CD4-positive, alpha-beta T cell treated with Interleukin-15 for 1 hour (primary cell): ENCODE results near the gene KIAA1549.

Experiments used
- DNase-seq: peaks from one replicate; pipeline ENCODE4 v3.0.0-alpha.2; 2020

KIAA1549 gene

DNA sequence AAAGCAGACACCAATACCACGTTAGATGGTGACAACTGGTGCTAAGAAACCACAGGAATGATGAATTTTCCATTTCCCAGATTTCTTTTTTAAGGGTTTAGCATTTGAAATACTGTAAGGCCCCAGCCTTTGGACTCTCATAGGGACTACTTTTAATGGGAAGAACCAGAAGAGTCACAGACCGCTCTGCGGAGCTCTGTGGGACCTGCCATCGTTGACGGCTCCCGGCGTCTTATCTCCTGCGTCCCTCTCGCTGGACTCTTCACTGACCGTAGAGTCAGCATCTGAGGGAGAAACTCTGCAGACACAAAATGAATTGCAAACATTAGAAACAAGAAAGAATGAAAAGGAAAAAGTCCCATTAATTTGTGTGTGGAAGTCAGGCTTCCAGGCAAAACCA lies 101.8 kb downstream of the KIAA1549 start:
- DNase-seq = no peak

DNA sequence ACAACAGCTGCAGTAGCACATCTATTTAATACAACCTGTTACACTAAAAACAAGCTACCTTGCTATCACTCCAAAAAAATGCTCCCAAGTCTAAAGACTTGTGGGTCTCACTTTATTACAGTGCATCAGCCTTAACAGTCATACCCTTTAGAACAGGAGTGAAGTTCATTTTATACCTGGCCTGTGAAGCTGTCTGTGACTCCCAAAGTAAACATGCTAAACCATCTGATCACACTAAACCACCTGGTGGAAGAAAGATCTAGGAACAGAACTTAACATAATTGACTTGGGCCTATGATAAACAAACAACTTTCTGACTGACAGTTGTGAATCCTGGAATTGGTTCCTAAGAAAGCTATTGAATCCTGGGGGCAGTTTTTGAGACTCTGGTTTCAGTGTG lies 102.3 kb downstream of the KIAA1549 start:
- DNase-seq = no peak

DNA sequence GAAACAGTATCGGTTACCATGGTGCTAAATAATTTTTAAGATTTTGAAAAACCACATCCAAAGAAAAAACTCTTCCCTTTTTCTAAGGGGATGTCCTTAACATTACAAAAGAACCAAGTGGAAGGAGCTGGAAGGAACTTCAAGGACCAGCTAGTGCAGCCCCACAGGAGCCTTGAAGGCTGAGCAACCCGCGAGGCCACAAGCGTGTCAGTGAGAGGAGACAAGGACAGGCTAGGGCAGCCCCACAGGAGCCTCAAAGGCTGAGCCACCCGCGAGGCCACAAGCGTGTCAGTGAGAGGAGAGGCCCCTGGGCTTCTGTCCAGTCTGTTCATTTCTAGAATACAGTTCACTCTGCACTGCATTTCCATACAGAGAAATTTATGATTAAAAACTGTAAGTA lies 103.1 kb downstream of the KIAA1549 start:
- DNase-seq = no peak

DNA sequence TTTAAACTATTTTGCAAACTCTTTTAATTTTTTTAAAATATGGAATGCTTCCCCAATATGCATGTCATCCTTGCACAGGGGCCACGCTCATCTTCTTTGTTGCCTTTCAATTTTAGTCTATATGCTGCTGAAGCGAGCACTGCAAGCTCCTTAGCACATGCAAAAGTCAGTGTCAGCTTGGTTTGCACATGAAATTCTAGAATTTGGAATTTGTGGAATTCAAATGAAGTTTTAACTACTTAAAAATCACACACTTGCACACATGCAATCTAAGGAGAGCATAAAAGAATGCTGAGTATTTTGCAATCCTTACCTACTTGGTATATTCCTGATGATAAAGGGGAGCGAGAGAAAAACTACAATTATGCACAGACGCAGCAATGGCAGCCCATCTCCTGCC lies 104.9 kb downstream of the KIAA1549 start:
- DNase-seq = no peak

DNA sequence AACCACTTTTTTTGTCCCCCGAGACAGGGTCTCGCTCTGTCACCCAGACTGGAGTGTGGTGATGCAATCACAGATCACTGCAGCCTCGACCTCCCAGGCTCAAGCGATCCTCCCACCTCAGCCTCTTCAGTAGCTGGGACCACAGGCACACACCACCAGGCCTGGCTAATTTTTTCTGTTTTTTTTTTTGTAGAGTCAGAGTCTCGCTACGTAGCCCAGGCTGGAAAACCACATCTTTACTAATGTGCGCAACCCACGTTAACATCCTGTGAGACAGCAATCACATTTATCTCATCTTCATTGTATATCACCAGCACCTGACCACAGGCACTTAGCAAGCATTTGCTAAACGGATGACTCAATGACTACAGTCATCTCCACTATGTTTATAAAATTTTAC lies 105.4 kb downstream of the KIAA1549 start:
- DNase-seq = peak; percentile 55

DNA sequence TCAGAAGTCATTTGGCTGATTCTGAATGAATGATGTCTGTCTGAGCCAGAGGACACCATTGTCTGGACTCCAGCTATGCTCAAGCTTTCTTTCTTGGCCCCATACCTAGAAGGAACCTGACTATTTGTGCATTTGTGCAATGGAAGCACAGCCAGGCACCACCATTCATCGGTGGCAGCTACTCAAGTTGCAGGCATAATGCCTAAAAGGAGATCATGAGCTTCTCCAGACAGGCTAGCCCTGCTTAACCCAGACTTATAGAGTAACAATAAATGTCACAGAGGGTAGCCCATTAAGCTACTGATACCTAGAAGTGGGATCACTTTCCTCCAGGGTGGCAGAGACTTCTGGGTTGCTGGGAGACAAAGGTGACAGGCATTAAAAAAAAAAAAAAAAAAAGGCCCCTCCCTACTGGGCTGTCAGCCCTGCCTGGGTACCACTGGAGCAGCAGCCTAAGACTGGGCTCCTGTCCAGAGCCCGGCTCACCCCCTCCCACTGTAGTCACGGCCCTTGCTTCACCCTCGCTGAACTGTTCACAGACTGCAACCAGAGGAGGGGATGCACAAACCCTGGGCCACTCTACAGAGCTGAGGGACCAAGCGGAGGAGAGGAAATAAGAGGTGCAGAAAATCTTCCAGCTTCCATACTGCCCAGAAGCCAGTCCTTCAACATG lies 107.8 kb downstream of the KIAA1549 start:
- DNase-seq = no peak

DNA sequence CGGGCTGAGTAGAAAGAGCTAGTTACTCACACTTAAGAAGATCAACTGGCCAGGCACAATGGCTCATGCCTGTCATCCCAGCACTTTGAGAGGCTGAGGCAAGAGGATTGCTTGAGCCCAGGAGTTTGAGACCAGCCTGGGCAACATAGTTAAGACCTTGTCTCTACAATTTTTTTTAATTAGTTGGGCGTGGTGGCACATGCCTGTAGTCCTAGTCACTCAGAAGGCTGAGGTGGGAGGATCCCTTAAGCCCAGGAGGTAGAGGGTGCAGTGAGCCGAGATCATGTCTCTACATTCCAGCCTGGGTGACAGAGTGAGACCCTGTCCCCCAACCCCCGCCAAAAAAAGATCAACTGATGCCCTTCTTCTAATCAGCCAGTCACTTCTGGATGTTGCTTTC lies 108.6 kb downstream of the KIAA1549 start:
- DNase-seq = no peak

DNA sequence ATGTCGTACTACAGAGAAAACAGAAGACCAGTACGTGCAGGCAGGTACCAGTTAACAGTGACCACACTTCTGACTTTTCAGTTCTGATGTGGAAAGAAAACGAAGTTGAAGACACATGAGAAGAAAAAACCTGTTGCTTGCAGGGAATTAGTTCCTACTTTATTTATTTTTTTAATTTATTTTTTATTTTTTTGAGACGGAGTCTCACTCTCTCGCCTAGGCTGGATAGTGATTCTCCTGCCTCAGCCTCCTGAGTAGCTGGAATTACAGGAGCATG lies 109.4 kb downstream of the KIAA1549 start:
- no peak for DNase-seq

DNA sequence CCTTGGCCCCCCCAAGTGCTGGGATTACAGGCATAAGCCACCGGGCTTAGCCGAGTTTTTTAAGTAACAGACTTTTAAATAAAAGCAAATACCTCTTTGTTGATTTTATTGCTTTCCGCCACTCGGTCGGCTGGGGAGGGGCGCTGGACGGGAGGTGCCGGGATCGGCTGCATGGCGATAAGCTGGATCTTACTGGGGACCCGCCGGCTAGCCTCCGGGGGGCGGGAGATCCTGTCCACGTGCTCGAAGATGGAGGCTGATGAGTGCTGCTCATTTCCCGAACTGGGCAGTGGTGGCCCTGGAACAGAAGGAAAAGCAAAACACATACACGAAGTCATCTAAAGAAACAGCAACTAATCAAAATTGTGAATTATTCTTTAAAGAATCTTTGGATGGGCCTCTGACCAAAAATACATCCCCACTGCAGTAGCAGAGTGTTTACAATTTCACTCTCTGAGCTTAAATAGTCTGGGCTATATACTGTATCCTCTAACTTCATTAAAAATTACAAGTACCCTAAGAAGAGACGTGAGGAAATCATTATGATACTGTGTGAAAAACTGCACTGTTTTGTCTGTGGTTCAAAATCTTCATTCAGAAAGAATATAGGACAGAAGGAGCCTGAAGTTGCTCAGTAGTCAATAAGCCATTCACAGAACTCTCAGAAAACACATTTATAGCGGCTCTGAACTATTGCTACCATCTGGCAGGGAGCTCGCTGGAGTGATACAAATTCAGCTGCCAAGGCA lies 110.0 kb downstream of the KIAA1549 start:
- DNase-seq = no peak

DNA sequence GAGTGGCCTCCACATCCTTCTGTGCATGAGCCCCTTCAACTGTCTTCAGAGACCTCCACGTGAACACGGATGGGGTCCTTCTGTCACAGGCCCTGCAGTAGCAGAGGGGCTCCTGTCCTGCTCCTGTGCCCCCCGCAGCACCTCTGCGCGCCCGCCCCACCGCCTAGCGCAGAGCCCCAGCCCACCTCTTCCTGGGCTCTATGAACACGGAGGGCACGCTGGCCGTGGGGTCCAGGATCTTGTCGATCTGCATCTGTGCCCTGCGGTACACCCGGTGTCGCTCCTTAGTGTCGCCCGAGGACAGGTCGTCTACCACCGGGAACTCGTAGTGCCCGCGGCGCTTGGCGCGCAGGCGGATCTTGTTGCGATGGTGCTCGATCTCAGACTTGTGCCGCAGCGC lies 111.8 kb downstream of the KIAA1549 start:
- DNase-seq = no peak

DNA sequence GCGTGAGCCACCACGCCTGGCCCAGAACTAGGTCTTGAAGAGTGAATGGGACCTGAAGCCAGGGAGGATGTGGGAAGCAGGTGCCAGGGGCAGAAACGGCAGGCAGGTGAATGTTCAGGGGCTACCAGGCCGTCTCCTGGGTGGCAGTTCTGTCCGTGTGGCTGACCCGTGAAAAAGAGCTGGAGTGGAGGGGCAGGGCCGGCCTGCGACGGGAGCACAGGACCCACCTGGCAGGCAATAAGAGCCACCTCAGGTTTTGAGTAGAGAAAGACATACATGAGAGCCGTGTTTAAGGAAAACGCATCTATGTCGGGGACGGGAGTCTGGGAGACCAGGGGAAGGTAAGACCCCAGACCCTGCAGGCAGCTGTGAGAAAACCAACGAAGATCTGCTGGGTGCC lies 112.5 kb downstream of the KIAA1549 start:
- DNase-seq = no peak

DNA sequence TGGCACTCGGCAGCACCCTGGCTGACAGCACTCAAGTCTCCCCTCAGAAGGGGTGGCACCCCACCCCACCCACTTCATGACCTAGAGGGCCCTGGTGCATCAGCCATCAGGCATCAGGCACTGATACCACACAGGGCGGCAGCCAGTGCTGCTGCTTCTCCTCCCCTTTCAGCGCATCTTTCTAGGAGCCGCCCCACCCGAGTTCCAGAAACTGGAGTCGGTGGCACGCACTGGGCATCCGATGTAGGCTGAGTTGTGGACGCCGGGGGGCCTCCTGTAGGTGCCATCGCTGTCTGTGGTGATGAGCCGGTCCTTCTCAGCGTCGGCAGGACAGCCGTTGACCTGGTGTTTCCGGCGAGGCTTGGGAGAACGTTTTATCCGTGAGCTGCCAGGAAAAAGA lies 113.4 kb downstream of the KIAA1549 start:
- no peak for DNase-seq

DNA sequence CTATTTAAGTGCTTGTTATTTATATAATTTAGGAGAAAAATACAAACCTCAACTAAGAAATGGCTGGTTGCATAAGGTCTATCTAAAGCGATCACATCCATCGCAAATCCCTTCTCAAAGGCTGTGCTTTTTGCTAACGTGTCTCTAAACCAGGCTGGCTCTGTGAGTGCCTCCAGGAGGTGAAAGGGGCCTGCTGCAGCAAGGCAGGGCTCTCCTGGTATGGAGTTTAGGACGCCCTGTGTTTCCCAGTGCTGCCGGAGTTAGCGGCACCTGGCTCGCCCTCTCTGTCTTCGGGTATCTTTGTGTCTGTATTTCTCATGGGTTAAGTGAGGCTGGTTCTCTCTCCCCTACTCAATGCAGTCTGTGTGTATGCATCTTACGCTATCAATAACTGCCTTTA lies 114.8 kb downstream of the KIAA1549 start:
- no peak for DNase-seq

DNA sequence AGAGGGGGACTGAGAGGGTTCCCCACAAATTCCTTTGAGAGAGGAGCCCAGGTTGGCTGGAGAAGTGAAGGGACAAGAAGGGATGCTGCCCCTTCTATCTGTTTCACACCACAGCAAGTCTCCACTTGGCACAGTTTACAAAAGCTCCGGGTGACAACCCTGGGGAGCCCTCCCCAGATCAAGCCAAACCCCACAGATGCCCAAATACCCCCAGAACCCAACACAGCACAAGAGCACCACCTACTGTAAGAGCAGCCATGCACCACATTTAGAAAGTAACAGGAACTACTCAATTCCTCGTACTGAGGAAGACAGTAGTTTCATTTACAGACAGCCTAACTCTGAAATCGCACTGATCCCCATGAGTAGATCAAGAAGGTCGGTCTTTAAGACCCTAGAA lies 115.3 kb downstream of the KIAA1549 start:
- peak; percentile 19 for DNase-seq

DNA sequence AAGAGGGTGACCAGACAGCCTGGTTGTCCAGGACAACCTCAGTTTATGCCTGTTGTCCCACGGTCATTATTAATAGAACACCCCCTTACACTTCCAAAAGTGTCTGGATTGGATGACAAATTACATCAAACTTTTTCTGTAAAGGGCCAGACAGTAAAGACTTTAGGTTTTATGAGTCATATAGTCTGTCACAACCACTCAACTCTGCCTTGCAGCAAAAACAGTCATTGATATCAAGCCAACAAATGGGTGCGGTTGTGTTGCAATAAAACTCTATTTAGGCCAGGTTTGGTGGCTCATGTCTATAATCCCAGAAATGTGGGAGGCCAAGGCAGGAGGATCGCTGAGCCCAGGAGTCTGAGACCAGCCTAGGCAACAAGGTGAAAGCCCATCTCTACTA lies 116.5 kb downstream of the KIAA1549 start:
- no peak for DNase-seq

DNA sequence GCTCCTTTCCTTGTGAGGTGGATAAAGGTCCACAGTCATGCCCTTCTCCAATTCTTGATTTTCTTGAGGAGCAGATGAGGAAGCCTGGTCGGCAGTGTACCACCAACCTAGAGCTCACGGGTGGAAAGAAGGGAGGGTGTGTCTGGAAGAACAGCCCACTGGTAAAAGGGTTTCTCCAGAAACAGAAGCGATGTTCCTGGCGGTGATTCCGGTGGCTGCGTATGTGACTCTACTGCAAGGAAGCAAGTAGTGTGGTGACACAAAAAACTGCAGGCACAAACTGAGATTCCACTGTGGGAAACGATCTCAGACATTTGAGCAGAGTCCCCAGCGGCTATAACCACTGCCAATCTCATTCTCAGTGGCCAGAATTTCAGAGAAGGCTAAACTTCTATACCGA lies 117.3 kb downstream of the KIAA1549 start:
- DNase-seq = no peak

DNA sequence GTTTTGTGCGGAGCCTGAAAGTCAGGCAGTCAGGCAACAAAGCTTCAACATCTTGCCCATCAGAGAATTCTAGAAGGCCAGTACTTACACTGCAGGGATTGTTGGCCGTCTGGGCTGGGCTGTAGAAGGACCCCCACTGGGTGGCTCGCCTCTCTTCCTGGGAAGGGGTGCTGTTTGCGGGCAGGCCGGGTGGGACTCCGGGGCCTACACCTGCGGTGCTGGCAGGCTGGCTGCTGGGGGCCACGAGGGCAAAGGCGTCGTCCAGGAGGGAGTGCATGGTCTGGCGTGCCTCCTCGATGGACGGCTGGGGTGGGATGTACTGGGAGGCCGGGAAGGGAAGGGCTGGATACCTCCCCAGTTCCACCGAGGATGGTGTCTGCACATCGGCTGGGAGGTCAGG lies 120.1 kb downstream of the KIAA1549 start:
- no peak for DNase-seq

DNA sequence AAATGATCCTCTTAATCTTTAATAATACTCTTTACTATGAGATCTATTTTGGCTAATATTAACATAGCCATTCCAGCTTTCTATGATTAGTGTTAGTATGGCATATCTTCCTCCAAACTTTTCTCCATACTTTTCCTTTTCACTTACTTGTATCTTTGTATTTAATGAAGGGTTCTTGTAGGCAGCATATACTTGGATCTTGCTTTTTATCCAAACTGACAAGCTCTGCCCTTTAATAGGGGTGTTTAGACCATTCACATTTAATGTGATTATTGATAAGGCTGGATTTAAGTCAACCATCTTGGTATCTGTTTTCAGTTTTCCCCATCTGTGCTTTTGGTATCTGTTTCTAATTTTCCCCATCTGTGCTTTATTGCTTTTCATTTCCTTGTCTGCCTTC lies 123.5 kb downstream of the KIAA1549 start:
- no peak for DNase-seq

DNA sequence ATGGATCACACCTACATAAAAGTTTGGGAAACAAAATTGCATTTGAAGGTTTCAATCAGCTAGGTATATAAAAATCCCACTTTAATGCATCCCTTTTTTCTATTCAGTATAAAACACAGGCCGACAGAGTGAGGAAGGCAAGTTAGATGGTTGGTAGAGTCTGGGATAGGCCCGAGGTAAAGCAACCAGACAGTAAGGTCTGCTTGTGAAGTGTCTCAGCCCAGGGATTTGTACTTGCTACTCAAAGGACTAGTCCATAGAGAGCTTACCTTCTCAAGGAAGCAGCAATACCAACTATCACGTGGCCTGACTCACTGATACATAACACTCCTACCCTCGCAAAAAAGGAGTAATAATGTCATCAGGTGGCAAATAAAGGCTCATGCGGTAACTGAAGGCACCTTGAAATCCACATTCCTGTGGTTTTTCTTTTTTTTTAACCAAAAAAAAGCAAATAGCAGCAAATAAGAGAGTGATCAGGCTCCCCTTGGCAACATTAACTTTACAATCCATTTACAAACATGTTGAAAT lies 127.0 kb downstream of the KIAA1549 start:
- DNase-seq = no peak

DNA sequence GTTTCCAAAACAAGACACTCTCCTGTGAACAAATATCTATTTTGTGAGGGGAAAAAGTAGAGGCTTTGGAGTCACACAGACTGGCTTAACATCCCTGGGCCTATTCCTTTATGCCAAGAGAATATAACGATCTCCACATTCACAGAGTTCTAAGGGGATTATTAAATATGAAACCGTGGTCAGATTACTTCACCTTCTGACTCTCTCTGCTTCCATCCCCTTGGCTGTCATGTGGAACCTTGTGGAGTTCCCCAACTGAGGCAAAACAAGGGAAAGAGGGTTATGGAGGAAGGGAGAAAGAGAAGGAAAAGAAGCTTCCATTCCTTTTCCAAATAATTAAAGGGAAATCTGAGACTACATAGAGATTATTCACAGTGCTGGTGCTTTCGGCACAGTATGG lies 127.7 kb downstream of the KIAA1549 start:
- no peak for DNase-seq

DNA sequence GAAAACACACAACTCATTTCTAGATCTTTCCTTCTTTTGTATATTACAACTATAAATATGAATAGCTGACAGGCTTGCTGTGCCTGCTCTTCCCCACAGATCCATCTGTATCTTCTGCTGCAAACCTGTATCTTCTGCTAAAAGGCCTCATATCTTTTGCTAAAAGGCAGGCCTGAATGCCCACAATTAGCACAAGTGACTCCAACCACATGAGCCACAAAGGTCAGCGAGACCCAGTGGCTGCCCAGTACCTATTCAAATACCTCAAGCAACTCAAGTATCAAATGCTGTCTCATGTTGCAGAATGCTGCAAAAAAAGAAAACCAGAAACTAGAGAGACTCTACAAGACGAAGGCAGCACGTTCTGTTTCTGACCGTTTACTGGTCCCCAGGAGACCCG lies 128.7 kb downstream of the KIAA1549 start:
- no peak for DNase-seq

DNA sequence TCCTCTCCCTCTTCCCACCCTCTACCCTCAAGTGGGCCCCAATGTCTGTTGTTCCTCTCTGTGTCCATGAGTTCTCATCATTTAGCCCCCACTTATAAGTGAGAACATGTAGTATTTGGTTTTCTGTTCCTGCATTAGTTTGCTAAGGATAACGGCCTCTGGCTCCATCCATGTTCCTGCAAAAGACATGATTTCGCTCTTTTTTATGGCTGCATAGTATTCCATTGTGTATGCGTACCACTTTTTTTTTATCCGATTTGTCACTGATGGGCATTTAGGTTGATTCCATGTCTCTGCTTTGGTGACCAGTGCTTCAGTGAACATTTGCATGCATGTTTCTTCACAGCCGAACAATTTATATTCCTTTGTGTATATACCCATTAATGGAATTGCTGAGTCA lies 131.5 kb downstream of the KIAA1549 start:
- no peak for DNase-seq

DNA sequence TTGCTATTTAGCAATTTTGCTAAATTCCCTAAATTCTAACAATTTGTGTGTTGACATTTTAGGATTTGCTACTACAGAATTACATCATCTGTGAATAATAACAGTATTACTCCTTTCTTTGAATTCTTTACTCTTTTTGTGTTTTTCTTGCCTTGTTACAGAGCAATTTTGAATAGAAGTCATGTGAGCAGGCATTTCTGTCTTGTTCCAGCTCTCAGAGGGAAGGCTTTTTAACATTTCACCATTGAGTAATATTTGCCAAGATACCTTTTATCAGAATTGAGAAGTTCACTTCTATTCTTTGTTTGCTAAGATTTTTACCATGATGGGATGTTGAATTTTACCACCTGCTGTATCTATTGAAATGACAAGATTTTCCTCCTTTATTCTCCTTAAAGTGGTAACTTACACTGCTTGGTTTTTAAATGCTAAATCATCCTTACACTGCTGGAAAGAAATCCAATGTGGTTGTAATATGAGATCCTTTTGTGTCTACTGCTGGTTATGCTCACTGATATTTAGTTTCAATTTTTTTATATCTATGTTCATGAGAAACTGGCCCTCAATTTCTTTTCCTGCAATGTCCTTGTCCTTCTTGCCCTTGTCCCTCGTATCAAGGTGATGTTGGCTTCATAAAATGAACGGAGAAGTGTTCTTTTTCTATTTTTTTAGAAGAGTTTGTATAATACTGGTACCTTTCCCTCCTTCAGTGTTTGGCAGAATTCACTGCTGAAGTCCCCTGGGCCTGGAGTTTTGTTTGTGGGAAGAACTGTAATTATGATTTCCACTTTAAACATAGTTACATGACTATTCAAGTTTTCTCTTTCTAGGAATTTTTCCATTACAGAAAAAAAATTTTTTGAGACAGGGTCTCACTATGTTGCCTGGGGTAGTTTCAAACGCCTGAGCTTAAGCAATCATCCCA lies 132.9 kb downstream of the KIAA1549 start:
- DNase-seq = no peak

DNA sequence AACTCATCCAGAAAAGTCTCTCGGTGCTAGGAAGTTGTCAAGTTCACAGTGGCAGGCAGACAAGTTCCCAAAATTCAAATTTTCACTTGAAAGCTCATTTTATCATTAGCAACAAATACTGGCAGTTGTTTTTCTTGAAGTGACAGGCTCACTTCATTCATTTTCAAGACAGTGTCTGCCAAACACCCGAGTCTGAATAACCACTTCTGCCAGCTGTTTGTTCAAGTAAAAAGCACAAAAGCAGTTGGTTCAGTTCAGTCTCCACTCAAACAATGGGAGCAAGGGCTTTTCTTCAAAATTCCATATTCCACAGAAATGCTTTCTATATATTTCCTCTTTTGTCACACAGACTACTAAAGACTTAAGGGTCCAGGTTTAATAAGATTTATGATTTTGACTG lies 135.5 kb downstream of the KIAA1549 start:
- no peak for DNase-seq
